Activated T-helper 17 cell treated with anti-CD3 and anti-CD28 coated beads, Interleukin-2, amount 50 U/mL, for 72 hours (primary cell): ENCODE measurements around the gene KIF5C. TPM values are rescaled to one million over a fixed set of nuclear protein-coding genes. Genes with fewer than 3 reads are reported as not detected.

Source experiments
- ATAC-seq: fragments of 150-1000 bp; cut with Tn5 transposase; replicated peaks from 2 replicates; pipeline ENCODE4 v1.10.0; 2021; ENCODE audit warnings: mild to moderate bottlenecking, moderate library complexity
- H3K27ac Mint-ChIP-seq: one replicate; pipeline ENCODE4 v1.8.0; 2022; ENCODE audit warnings: mixed read lengths
- H3K27me3 Mint-ChIP-seq: one replicate; pipeline ENCODE4 v1.8.0; 2022; ENCODE audit warnings: mixed read lengths
- H3K36me3 Mint-ChIP-seq: one replicate; pipeline ENCODE4 v1.8.0; 2022; ENCODE audit warnings: low read depth, mild to moderate bottlenecking, mixed read lengths
- H3K4me1 Mint-ChIP-seq: one replicate; pipeline ENCODE4 v1.8.0; 2022; ENCODE audit warnings: mixed read lengths
- H3K4me3 Mint-ChIP-seq: one replicate; pipeline ENCODE4 v1.8.0; 2022; ENCODE audit warnings: mild to moderate bottlenecking, mixed read lengths
- H3K9me3 Mint-ChIP-seq: one replicate; pipeline ENCODE4 v1.8.0; 2022; ENCODE audit warnings: mixed read lengths
- total RNA-seq, 2 donors: library from RNA; stranded (reverse); gene quantifications; one replicate each; pipeline ENCODE4 v1.2.3, GENCODE V29; 2022

The KIF5C gene
- total RNA-seq, 2 donors from 2014 or later: 33.1 to 43.8 TPM

DNA sequence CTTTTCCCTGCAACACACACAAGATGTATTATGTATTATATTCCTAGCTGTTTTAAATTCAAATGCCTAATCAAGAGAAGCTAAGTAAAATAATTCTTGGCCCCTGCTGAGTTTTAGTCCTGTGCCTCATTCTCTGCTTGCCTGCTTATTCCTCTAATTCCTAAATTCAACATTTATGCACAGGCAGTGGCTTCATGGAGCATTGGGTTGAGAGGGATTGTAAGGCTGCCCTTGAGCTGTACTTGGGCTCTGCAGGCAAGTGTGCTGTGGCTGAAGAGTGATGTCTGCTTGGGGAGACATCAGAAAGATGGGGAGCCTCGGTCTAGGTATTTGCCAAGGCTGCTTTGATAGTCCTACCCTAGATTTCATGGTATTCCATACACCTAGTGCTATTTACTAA lies 27.8 kb downstream of the KIF5C start:
- no peak for ATAC-seq
- Mint-ChIP-seq H3K27ac (no peak overlapping the region), H3K4me3 (no peak overlapping the region)

DNA sequence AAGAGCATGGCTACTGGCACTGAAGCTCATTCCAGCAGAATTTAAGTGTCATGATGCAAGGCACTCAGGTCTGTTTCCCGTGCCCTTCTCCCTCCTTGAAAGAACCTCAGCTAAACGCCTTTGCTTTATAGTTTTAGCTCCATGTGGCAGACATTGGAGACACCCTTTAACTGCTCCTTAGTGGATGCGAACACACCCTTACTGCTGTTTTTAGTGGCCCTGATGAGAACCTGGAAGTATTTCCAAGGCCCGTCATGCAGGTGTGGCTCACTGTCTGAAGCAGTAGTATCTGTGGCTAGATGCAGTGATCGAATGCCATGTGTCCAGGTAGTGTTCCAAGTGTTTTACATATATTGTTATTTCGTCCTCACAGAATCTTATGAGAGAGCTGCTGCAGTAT lies 28.3 kb downstream of the KIF5C start:
- Mint-ChIP-seq H3K4me1 (peaks cover 5% of the 10 kb centered on the region), H3K27ac (no peak overlapping the region), H3K36me3 (peaks cover 26% of the 10 kb centered on the region), H3K9me3 (no peaks in the 10 kb centered on the region), H3K4me3 (no peak overlapping the region), H3K27me3 (no peaks in the 10 kb centered on the region)
- ATAC-seq: no peak

More for the DNA sequence above, 27.8 kb downstream of the KIF5C start:
- Mint-ChIP-seq H3K27me3 (no peaks in the 10 kb centered on the region), H3K4me1 (peaks cover 5% of the 10 kb centered on the region), H3K9me3 (no peaks in the 10 kb centered on the region), H3K36me3 (peaks cover 26% of the 10 kb centered on the region)

DNA sequence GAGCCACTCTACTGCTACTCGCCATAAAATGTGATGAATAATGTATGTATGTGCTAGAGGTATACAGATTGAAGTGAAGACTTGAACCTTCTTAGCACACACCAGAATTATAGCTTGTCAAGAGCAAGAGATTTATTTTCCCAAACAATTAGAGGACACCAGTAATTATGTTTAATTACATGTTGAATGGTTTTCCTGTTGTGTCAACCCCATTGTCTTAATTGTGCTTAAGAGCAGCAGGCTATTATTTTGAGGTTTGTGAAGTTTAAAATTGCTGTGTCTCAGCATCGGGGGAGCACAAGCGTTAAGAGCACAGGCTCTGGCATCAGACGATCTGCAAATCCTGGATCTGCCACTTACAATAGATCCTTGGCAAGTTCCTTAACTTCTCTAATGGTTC lies 29.0 kb downstream of the KIF5C start:
- H3K4me1 Mint-ChIP-seq: peaks cover 5% of the 10 kb centered on the region
- no peaks in the 10 kb centered on the region for H3K9me3 Mint-ChIP-seq
- H3K27me3 Mint-ChIP-seq: no peaks in the 10 kb centered on the region
- no peak overlapping the region for H3K27ac Mint-ChIP-seq
- ATAC-seq: no peak
- H3K36me3 Mint-ChIP-seq: peaks cover 26% of the 10 kb centered on the region
- H3K4me3 Mint-ChIP-seq: no peak overlapping the region

DNA sequence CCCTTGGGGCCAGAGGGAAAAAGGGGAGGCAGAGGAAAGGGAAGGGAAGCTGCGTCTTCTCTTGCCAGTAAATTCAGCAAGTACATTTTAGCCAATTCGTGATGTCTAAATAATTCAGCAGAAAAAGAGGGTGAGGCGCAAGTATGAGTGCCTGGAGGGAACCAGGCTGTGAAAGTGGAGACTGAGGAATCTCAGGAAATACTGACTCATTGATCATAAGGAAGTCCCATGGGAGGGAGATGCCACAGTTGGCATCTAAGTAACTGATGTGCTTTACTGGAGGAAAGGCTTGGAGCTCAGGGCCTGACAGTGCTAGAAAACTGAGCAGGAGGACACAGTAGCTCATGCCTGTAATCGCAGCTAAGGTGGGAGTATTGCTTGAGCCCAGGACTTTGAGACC lies 31.1 kb downstream of the KIF5C start:
- H3K36me3 Mint-ChIP-seq: peaks cover 30% of the 10 kb centered on the region
- H3K27ac Mint-ChIP-seq: peak overlapping the region; percentile 32
- no peak for ATAC-seq
- no peaks in the 10 kb centered on the region for H3K9me3 Mint-ChIP-seq
- no peak overlapping the region for H3K4me3 Mint-ChIP-seq
- H3K27me3 Mint-ChIP-seq: no peaks in the 10 kb centered on the region
- peaks cover 17% of the 10 kb centered on the region for H3K4me1 Mint-ChIP-seq

DNA sequence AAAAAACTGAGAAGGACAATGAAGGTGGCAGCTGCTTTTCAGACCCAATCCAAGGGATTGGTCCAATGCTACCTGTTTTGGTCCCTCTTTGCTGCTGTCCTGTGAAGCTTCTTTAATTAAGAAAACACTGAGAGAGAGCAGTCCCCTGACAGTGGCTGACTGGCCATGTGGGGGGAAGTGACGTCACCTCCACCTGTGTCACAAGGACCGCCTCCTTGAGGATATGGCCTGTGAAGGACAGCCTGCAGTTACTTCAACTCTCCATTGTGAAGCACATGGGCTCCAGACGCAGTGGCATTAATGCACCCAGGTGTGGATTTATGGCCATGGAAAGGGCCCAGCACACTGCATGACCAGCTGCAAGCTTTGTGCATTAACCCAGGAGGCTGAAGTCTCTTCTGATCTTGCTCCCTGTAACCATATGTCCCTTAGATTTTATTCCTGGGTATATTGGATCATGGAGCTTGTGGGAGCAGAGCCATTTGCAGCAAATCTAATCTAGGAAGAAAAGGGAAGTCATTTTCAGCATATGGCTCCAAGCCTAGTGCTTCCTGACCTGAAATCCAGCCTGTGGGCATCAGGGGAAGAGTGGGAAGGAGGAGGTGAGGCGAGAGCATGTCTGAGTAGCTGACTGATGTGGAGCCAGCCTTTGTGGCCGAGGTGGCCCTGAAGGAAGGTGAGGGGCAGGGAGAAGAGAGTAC lies 32.2 kb downstream of the KIF5C start:
- H3K9me3 Mint-ChIP-seq: peaks cover 3% of the 10 kb centered on the region
- no peak overlapping the region for H3K27ac Mint-ChIP-seq
- no peak for ATAC-seq
- no peak overlapping the region for H3K4me3 Mint-ChIP-seq
- H3K4me1 Mint-ChIP-seq: peaks cover 21% of the 10 kb centered on the region
- H3K27me3 Mint-ChIP-seq: no peaks in the 10 kb centered on the region
- H3K36me3 Mint-ChIP-seq: peaks cover 30% of the 10 kb centered on the region

DNA sequence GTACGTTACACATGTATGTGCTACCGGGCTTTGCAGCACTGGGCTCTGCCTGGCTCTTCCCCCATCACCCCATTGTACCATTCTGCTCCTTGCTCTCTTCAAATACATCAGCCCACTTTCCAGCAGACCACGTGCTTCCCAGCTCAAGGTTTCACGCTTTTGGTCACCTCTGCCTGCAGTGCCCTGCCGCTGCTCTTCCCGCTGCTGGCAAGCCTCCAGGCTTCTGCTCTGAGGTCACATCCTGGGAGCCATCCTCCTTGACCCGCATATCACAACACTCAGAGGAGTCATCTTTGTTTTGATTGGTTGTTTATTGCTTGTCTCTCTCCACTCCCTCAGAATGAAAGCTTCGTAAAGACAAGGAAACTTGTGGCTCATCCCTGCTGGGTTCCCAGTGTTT lies 34.1 kb downstream of the KIF5C start:
- Mint-ChIP-seq H3K4me3 (no peak overlapping the region), H3K36me3 (peaks cover 12% of the 10 kb centered on the region), H3K27ac (no peak overlapping the region), H3K27me3 (no peaks in the 10 kb centered on the region), H3K9me3 (peaks cover 3% of the 10 kb centered on the region), H3K4me1 (peaks cover 21% of the 10 kb centered on the region)
- ATAC-seq: no peak

DNA sequence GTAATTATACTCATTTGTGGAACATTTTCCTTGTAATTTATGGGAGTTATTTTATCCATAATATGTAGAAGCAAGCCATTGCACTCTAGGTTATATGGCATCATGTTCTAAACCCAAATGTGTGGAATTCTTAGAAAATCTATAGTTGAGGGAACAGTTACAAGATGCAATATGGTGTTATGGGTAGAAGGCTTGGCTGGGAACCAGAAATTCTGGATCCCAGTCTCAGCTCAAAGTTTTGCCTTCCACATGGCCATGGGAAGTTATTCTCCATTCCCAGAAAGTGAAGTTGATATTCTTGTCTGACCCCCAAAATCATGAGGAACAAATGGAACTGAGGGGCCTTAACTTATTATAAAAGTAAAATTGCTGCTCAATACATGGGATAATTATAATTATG lies 38.0 kb downstream of the KIF5C start:
- no peak for ATAC-seq
- H3K27me3 Mint-ChIP-seq: no peaks in the 10 kb centered on the region
- peaks cover 8% of the 10 kb centered on the region for H3K36me3 Mint-ChIP-seq
- no peak overlapping the region for H3K4me3 Mint-ChIP-seq
- H3K27ac Mint-ChIP-seq: no peak overlapping the region
- H3K9me3 Mint-ChIP-seq: peaks cover 3% of the 10 kb centered on the region
- peaks cover 27% of the 10 kb centered on the region for H3K4me1 Mint-ChIP-seq

DNA sequence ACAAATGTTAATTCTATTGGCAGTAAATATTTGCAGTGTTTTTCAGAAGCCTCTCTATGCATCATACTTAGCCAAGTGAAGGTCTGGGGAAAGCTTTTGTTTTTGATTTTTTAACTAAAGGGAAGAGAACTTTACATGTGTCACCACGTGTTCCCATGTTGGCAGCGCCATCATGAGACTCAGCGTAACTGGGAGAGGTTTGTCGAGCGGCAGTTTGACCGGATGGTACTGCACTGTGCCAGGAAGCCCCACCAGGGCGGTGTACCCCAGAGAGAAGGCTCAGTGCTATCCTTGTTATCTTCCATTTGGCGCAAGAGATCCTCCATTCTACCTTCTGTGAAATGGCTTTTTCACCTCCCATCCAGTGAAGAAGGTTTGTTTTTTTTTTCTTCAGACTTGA lies 38.5 kb downstream of the KIF5C start:
- H3K4me1 Mint-ChIP-seq: peaks cover 31% of the 10 kb centered on the region
- H3K36me3 Mint-ChIP-seq: peaks cover 8% of the 10 kb centered on the region
- no peaks in the 10 kb centered on the region for H3K27me3 Mint-ChIP-seq
- H3K27ac Mint-ChIP-seq: no peak overlapping the region
- no peak for ATAC-seq
- peaks cover 3% of the 10 kb centered on the region for H3K9me3 Mint-ChIP-seq
- H3K4me3 Mint-ChIP-seq: no peak overlapping the region

DNA sequence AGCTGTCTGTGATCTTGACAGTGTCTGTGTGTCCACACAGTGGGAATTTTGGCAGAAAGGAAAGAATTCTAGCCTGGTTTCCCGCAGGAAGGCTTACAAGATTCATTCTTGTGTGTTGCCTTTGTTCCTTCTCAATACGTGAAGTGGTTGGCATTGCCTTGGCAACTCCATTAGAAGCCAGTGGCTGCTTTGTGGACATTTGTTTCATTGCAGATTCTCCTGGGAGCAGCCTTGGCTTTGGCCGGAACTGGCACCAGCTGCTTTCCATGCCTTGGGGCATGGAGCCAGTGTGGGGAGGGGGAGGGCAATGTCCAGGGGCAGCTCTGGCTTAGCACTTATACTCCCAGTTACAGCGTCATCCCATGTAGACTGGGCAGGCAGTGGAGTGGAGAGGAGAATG lies 39.4 kb downstream of the KIF5C start:
- ATAC-seq: no peak
- Mint-ChIP-seq H3K4me1 (peaks cover 35% of the 10 kb centered on the region), H3K36me3 (no peaks in the 10 kb centered on the region), H3K27me3 (no peaks in the 10 kb centered on the region), H3K9me3 (peaks cover 3% of the 10 kb centered on the region), H3K4me3 (no peak overlapping the region), H3K27ac (no peak overlapping the region)

DNA sequence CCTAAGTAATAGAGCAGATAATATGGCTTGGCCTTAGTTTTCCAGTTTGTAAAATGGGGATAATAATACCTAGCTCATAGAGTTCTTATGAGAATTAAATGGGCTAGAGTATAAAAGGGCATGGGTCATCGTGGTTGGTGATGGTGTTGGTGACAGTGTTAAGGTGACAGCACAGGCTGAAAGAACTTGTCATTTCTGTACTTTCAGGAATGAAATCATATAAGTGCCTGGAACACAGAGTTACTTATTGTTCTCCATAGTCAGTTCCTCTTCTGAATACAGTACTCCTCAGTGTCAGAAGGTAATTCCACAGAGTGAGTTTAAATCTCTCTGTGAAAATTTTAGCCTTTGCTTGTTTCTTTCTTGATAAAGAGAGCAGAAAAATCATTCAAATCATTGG lies 42.4 kb downstream of the KIF5C start:
- no peaks in the 10 kb centered on the region for H3K27me3 Mint-ChIP-seq
- peak overlapping the region; percentile 68 for H3K27ac Mint-ChIP-seq
- H3K36me3 Mint-ChIP-seq: peaks cover 3% of the 10 kb centered on the region
- peak overlapping the region; percentile 30 for H3K4me3 Mint-ChIP-seq
- peak; percentile 100 for ATAC-seq
- peaks cover 28% of the 10 kb centered on the region for H3K4me1 Mint-ChIP-seq
- H3K9me3 Mint-ChIP-seq: no peaks in the 10 kb centered on the region

DNA sequence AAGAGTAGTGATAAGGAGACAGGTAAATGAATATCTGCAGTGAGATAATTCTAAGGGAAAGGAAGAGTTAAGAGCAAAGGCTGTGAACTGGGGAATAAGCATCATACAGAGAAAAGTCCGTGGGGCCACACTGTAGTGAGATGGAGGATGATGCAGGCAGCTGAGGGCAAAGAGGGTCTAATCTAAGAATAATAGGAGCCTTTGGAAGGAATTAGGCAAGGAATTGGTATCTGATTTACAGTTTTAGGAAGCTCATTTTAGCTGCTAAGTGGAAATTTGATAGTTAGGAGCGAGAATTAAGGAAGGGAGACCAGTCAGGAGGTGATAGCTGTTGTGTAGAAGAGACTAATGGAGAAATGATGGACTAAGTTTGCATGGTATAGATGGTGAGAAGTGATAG lies 43.5 kb downstream of the KIF5C start:
- Mint-ChIP-seq H3K27ac (peak overlapping the region; percentile 16), H3K27me3 (no peaks in the 10 kb centered on the region), H3K4me3 (no peak overlapping the region), H3K9me3 (no peaks in the 10 kb centered on the region), H3K36me3 (peaks cover 14% of the 10 kb centered on the region), H3K4me1 (peaks cover 28% of the 10 kb centered on the region)
- no peak for ATAC-seq

DNA sequence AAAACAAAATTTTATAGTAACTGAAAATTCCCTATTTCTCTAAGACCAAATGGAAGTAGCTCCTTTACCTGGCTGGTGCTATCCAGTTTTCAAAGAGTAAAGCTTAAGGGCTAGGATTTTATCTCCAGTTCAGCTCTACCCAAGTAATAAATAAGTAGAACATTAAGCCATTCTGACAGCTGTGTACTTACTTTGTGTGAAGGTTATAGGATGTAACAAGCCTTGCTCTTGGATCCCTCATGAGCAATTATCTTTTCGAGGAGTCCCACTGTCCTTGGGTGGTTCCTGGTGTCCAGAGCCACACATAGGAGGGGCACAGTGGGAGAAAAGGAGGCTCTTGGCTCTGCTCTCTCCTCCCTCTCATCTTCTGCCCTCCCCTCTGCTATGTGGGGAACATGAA lies 45.5 kb downstream of the KIF5C start:
- Mint-ChIP-seq H3K4me1 (peaks cover 34% of the 10 kb centered on the region), H3K36me3 (peaks cover 27% of the 10 kb centered on the region), H3K27me3 (no peaks in the 10 kb centered on the region), H3K27ac (no peak overlapping the region), H3K9me3 (no peaks in the 10 kb centered on the region), H3K4me3 (no peak overlapping the region)
- ATAC-seq: no peak

DNA sequence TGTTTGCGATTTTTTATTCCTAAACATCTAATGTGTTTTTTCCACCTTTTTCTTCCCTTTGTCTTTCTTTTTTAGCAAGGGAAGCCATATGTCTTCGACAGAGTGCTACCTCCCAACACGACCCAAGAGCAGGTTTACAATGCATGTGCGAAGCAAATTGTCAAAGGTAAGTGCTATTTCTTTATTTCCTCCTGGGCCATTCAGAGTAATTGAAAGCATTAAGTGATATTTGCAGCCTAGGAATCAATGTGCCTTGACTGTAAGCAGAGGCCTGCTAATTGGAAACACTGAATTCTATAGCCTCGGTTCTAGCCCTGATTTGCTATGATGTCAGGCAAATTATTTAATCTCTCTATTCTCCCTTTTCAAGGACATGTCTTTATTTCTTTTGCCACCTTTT lies 47.0 kb downstream of the KIF5C start:
- Mint-ChIP-seq H3K4me3 (no peak overlapping the region), H3K4me1 (peaks cover 43% of the 10 kb centered on the region), H3K36me3 (peaks cover 34% of the 10 kb centered on the region), H3K9me3 (no peaks in the 10 kb centered on the region), H3K27me3 (no peaks in the 10 kb centered on the region), H3K27ac (no peak overlapping the region)
- ATAC-seq: no peak

DNA sequence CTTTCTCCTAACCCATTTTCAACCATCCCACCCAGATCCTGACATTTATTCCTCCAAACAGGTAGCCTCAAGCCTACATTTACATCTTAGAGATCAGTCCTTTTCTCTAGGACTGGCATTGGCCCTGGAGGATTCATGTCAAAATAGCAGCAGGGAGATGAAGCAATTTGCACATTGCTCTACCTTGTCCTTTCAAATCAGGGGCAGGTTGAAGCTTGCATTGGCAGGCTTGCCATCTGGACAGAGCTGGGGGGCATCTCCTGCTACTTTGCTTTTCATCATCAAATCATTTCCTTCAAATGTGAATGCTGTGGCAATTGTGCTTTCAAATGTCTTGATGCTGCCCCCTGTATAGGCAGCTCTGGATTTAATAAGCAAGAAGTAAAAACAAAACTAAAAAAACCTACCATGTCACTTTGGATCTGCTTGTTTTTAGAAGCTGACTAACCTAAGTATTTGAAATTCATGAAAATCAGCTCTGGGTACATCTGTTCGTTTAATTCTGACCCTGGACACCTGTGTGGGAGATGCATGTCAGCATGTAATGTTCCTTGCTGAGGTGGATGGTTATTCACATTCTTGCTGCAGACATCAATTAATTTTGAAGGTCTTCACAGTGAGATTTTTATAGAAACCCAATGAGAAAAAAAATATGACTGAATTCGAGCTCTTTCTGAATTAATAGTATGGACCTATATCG lies 47.9 kb downstream of the KIF5C start:
- H3K9me3 Mint-ChIP-seq: no peaks in the 10 kb centered on the region
- no peak overlapping the region for H3K4me3 Mint-ChIP-seq
- no peaks in the 10 kb centered on the region for H3K27me3 Mint-ChIP-seq
- no peak overlapping the region for H3K27ac Mint-ChIP-seq
- peaks cover 37% of the 10 kb centered on the region for H3K36me3 Mint-ChIP-seq
- peaks cover 39% of the 10 kb centered on the region for H3K4me1 Mint-ChIP-seq
- ATAC-seq: no peak

DNA sequence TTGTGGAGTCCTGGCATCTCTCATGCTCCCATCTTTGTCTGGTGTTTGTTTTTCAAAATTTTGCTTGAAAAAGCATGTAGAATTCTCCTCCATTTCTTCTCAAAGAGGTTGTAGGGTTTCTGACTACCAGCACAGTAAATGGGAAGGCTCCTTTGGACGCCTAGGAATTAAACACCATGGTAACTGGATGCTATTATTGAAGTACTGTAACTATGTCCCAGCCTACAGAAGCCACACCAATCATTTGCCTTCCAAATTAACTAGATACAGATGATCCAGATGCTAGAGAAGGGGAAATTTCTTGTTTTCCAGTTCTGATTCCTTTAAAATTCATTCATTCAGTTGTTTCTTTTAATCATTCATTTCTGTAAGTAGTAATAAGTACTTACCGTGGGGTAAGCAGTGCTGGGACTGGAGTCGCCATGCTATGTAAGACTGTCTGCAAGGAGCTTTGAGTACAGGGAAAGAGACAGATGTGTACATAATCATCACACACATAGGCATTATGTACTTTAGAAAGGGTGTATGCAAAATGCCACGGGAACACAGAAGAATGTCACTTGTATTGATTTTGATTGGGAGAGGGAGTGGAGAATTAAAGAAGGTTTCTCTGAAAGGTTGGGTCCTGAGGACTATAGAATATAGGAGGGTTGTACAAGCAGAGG lies 49.6 kb downstream of the KIF5C start:
- Mint-ChIP-seq H3K9me3 (no peaks in the 10 kb centered on the region), H3K27ac (no peak overlapping the region), H3K27me3 (no peaks in the 10 kb centered on the region), H3K36me3 (peaks cover 45% of the 10 kb centered on the region), H3K4me1 (peaks cover 26% of the 10 kb centered on the region), H3K4me3 (peak overlapping the region; percentile 95)
- no peak for ATAC-seq
